Bronchial epithelial cell (primary cell): Measurements from ENCODE around the gene RAPGEF3. TPM values are rescaled to one million over a fixed set of nuclear protein-coding genes. Genes with fewer than 3 reads are reported as not detected.

Experiments used
- DNase-seq: peaks from one replicate; pipeline ENCODE4 v3.0.0-alpha.2; 2010; ENCODE audit warnings: low read depth
- FAIRE-seq: peaks from 2 replicates; lab custom pipeline; 2011; peaks lifted over from hg19 to GRCh38; lab: Jason Lieb, UNC
- H3K27me3 ChIP-seq: 2 replicates; pipeline ENCODE4 v1.5.1; 2011; ENCODE audit warnings: low read length; ENCODE audit not compliant: control insufficient read depth, insufficient read depth
- H3K36me3 ChIP-seq: 2 replicates; pipeline ENCODE4 v1.5.1; 2011; ENCODE audit warnings: low read length; ENCODE audit not compliant: control insufficient read depth, insufficient read depth
- H3K4me3 ChIP-seq: 2 replicates; pipeline ENCODE4 v1.5.1; 2011; ENCODE audit warnings: mild to moderate bottlenecking, low read depth, low read length, control low read depth
- total RNA-seq: library from RNA; depleted of rRNA; stranded (reverse); fragments of >200 nt; gene quantifications from 2 replicates; pipeline ENCODE4 v1.2.1, GENCODE V29; 2014
- TF ChIP-seq, protein P1 (sequence below): IDR thresholded peaks from 2 replicates; pipeline ENCODE4 v1.5.1; 2011; ENCODE audit warnings: mild to moderate bottlenecking, moderate library complexity, low read length, control low read depth, inconsistent platforms; ENCODE audit not compliant: insufficient read depth, severe bottlenecking

RAPGEF3 gene
- total RNA-seq, 1 donor from 2014 or later: 3.9 TPM

DNA sequence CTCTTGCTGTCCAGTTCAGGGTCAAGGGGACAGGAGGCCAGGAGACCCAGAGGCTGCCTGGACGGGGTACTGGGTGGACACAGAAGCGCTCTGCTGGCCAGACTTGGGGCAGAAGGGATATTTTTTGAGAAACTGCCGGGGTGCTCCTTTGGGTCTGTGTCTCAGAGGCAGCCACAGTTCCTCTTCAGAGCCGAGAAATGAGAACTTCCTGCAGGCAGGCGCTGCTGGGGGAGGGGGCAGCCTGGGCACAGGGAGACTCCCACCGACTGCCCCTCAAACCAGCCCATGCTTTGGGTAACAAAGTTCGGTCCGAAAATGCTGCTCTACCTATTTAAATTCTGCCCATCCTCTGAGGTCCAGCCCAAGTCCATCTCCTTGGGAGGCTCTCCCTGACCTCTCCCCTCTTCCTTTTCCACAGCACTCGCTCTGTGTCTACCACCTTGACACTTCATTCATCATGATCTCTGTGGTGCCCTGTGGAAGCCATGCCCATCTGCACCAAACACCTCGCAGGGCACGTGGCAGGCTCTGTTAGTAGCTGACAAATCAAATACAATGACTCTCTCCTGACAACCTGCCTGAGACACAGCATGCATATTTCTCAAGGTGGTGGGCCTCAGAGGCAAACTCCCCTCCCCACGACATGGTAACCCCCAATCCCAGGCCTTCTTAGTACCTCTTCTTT, 44.7 kb upstream of the RAPGEF3 start:
- DNase-seq (no peak), FAIRE-seq (no peak)
- H3K36me3 ChIP-seq: peaks cover 5% of the 10 kb centered on the region

DNA sequence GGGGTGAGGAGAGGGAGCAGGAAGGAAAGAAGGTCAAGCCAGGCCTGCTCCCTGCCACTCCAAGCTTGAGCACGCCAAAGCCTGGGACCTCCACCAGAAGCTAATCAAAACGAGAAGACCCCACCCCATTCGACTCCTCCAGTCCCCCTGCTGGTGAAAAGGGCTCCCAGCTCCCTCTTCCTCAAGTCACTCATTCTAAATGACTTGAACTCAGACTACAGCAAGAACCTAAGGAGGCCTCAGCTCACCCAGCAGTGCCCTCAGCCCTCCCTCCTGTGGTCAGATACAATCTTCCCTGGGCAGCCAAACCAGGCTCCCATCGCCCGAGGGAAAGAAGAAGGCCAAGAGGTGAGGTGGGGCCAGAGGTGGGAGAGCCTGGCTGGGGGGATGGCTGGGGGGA, 43.6 kb upstream of the RAPGEF3 start:
- no peak overlapping the region for H3K4me3 ChIP-seq
- FAIRE-seq: no peak

More for the DNA sequence above, 44.7 kb upstream of the RAPGEF3 start:
- no peak overlapping the region for H3K4me3 ChIP-seq
- TF ChIP-seq, protein P1, sequence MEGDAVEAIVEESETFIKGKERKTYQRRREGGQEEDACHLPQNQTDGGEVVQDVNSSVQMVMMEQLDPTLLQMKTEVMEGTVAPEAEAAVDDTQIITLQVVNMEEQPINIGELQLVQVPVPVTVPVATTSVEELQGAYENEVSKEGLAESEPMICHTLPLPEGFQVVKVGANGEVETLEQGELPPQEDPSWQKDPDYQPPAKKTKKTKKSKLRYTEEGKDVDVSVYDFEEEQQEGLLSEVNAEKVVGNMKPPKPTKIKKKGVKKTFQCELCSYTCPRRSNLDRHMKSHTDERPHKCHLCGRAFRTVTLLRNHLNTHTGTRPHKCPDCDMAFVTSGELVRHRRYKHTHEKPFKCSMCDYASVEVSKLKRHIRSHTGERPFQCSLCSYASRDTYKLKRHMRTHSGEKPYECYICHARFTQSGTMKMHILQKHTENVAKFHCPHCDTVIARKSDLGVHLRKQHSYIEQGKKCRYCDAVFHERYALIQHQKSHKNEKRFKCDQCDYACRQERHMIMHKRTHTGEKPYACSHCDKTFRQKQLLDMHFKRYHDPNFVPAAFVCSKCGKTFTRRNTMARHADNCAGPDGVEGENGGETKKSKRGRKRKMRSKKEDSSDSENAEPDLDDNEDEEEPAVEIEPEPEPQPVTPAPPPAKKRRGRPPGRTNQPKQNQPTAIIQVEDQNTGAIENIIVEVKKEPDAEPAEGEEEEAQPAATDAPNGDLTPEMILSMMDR: no peak
- no peaks in the 10 kb centered on the region for H3K27me3 ChIP-seq

DNA sequence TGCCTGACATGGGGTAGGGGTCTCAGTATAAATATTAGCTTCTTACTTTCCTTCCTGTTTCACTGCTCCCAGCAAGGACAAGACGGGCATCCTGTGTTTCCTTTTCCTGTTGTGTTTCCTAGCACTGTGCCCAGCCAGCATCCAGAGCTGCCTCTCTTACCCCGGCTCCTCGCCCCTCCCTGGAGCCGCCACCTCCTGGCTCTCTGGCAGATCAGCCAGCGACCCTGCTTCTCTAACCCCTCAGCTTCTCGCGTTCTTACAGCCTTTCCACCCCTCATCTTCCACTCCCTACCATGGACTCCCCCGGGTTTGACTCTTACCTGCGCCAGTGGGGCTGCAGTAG, 43.2 kb upstream of the RAPGEF3 start:
- no peaks in the 10 kb centered on the region for H3K27me3 ChIP-seq
- DNase-seq: no peak
- peaks cover 9% of the 10 kb centered on the region for H3K36me3 ChIP-seq
- H3K4me3 ChIP-seq: no peak overlapping the region
- TF ChIP-seq, protein P1: no peak
- no peak for FAIRE-seq

More for the DNA sequence above, 43.6 kb upstream of the RAPGEF3 start:
- H3K27me3 ChIP-seq: no peaks in the 10 kb centered on the region
- peaks cover 6% of the 10 kb centered on the region for H3K36me3 ChIP-seq
- no peak for DNase-seq
- TF ChIP-seq, protein P1: peak; percentile 27

DNA sequence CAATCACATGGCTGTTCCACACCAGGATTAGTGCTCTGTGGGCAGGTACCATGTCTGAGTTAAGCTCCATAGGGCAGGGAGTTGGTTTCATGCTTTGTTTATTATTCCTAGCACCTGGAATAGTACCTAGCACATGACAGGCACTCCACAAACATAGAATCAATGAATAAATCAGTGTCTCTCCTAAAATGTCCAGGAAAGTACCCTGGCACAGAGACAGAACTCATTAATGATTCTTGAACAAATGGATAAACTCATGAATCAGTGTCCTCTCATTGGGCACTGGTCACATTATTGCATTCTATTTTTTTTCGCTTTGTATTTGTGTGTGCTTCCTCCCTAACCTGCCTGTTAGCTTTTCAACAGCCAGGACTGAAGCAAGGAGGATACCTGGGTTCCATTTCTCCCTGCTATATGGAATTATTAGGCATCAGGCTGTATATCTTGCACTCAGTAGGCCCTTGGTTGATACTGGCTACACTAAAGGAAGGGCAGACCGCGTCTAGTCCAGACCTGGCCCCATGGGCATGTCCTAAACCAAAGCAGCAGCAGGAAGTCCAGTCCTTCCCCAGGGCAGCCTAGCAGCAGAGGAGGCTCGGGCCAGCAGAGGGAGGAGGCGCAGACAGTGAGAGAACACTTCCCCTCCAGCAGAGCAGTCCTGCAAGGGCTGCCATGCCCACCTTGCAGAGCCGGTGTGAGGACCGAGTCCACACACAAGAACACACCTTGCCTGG, 42.7 kb upstream of the RAPGEF3 start:
- DNase-seq: no peak
- Histone ChIP-seq H3K4me3 (no peak overlapping the region), H3K27me3 (no peaks in the 10 kb centered on the region), H3K36me3 (peaks cover 13% of the 10 kb centered on the region)
- TF ChIP-seq, protein P1: peak; percentile 21
- FAIRE-seq: peak; percentile 47

DNA sequence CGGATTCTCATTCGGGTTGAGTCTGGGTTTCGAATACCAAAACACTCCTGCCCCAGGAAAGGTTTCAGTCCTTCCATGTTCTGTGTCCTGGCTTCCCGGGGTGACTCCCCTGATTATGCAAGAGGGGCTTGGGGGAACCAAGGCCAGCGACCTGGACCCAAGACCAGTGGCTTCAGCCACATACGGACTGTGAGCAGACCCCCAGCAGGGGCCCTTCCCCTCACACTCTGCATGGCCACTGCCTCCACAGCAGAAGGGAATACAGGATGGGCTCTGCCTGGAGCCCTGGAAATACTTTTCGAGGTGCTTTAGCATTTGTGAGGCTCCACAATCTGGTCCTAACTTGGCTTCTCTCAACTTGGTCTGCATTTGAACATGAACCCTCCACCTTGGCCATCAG, 41.9 kb upstream of the RAPGEF3 start:
- no peak for FAIRE-seq
- Histone ChIP-seq H3K27me3 (no peaks in the 10 kb centered on the region), H3K4me3 (no peak overlapping the region), H3K36me3 (peaks cover 15% of the 10 kb centered on the region)
- no peak for DNase-seq
- TF ChIP-seq, protein P1: no peak
